ENCODE results near the gene MPV17.

The MPV17 gene

DNA sequence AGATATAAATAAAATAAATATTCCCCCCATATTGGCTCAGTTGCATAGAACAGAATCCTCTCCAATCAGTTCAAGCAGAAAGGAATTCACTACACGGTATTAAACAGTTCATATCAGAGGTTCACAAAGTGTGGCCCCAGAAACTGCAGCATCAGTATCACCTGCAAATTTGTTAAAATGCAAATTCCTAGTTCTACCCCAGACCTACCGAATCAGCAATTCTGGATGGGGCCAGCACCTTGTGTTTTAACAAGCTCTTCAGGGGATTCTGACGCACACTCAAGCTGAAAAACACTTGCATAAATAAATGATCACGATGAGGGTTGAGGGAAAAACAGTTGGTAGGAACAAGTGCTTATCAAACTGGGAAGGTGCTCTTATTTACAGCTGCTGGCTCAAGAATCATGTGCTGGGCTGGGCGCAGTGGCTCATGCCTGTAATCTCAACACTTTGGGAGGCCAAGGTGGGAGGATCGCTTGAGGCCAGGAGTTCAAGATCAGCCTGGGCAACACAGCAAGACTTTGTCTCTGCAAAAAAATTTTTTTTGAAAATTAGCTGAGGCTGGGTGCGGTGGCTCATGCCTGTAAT lies 27.3 kb upstream of the MPV17 start:
- peaks cover 3% of the 10 kb centered on the region; the same call in 1 of the 2 replicates for H3K36me3 ChIP-seq (ENCODE audit: insufficient read depth, low read length)
- TF ChIP-seq CTCF (IDR thresholded peaks at IDR 0.05; ENCODE audit: low read length) (no peak), EZH2 (IDR thresholded peaks at IDR 0.05; ENCODE audit: borderline replicate concordance, low read length) (no peak)
- no peak overlapping the region for H2AFZ ChIP-seq (ENCODE audit: low read length)
- no peak overlapping the region for H3K4me2 ChIP-seq (ENCODE audit: low read length)
- H3K9ac ChIP-seq (ENCODE audit: low read length): no peak overlapping the region; the same call in 1 of the 2 replicates
- no peaks in the 10 kb centered on the region for H3K27me3 ChIP-seq (ENCODE audit: insufficient read depth, low read length)
- no peaks in the 10 kb centered on the region for H4K20me1 ChIP-seq (ENCODE audit: insufficient read depth, low read length)
- H3K27ac ChIP-seq (ENCODE audit: low read depth, low read length, poor library complexity, severe bottlenecking): no peak overlapping the region
- H3K4me3 ChIP-seq (ENCODE audit: low read depth, low read length, poor library complexity, severe bottlenecking): no peak overlapping the region
- peaks cover 33% of the 10 kb centered on the region for H3K4me1 ChIP-seq (ENCODE audit: insufficient read depth, low read length, severe bottlenecking)
- no peaks in the 10 kb centered on the region for H3K9me3 ChIP-seq (ENCODE audit: low read length)
- H3K79me2 ChIP-seq (ENCODE audit: insufficient read depth, low read length): peaks cover 74% of the 10 kb centered on the region
- no peaks in the 10 kb centered on the region for H3K9me2 ChIP-seq (ENCODE audit: low read depth, low read length)
- H3F3A ChIP-seq (ENCODE audit: insufficient read depth, low read length): no peaks in the 10 kb centered on the region

DNA sequence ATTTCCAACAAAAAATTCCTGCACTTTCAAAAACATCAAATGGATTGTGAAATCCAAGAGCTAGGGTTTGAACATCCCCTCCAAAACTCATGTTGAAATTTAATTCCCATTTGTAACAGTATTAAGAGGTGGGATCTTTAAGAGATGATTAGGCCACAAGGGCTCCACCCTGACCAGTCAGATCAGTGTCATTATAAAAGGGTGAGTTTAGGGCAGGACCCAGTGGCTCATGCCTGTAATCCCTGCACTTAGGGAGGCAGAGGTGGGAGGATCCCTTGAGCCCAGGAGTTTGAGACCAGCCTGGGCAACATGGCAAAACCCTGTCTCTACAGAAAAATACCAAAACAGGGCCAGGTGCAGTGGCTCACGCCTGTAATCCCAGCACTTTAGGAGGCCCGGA lies 24.7 kb upstream of the MPV17 start:
- Histone ChIP-seq H3K4me1 (ENCODE audit: insufficient read depth, low read length, severe bottlenecking) (peaks cover 14% of the 10 kb centered on the region), H3K36me3 (ENCODE audit: insufficient read depth, low read length) (peaks cover 13% of the 10 kb centered on the region; the same call in 1 of the 2 replicates), H2AFZ (ENCODE audit: low read length) (no peak overlapping the region), H3K9ac (ENCODE audit: low read length) (no peak overlapping the region), H3K9me2 (ENCODE audit: low read depth, low read length) (no peaks in the 10 kb centered on the region), H3K27ac (ENCODE audit: low read depth, low read length, poor library complexity, severe bottlenecking) (no peak overlapping the region), H3K4me3 (ENCODE audit: low read depth, low read length, poor library complexity, severe bottlenecking) (no peak overlapping the region), H3K79me2 (ENCODE audit: insufficient read depth, low read length) (peaks cover 59% of the 10 kb centered on the region), H3K4me2 (ENCODE audit: low read length) (no peak overlapping the region), H3K9me3 (ENCODE audit: low read length) (no peaks in the 10 kb centered on the region), H3F3A (ENCODE audit: insufficient read depth, low read length) (no peaks in the 10 kb centered on the region), H4K20me1 (ENCODE audit: insufficient read depth, low read length) (no peaks in the 10 kb centered on the region), H3K27me3 (ENCODE audit: insufficient read depth, low read length) (no peaks in the 10 kb centered on the region)
- TF ChIP-seq CTCF (IDR thresholded peaks at IDR 0.05; ENCODE audit: low read length): no peak
- no peak for TF ChIP-seq EZH2 (IDR thresholded peaks at IDR 0.05; ENCODE audit: borderline replicate concordance, low read length)

DNA sequence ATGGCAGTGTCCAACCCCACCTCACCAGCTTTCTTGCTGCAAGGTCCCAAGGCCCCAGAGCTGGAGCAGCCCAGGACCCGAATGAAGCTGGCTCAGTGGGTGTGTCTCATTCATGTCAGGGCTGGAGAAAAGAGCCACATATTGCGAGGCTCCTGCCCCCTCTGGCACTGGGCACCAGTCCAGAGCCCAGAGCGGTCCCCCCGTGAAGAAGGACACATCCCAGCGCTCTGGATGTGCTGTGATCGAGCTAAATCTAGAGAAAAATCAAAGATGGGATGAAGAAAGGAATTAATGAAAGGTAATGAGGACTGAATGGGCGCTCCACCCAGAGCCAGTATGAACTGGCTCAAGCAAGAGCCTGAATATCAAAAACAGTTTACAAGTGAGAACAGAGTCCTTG lies 13.3 kb upstream of the MPV17 start:
- Histone ChIP-seq H3K4me2 (ENCODE audit: low read length) (no peak overlapping the region), H3K9me2 (ENCODE audit: low read depth, low read length) (no peaks in the 10 kb centered on the region), H3K27ac (ENCODE audit: low read depth, low read length, poor library complexity, severe bottlenecking) (no peak overlapping the region), H2AFZ (ENCODE audit: low read length) (no peak overlapping the region), H3K4me1 (ENCODE audit: insufficient read depth, low read length, severe bottlenecking) (no peaks in the 10 kb centered on the region), H3K27me3 (ENCODE audit: insufficient read depth, low read length) (no peaks in the 10 kb centered on the region), H3K4me3 (ENCODE audit: low read depth, low read length, poor library complexity, severe bottlenecking) (no peak overlapping the region), H3K9me3 (ENCODE audit: low read length) (no peaks in the 10 kb centered on the region), H3K9ac (ENCODE audit: low read length) (no peak overlapping the region), H4K20me1 (ENCODE audit: insufficient read depth, low read length) (no peaks in the 10 kb centered on the region), H3F3A (ENCODE audit: insufficient read depth, low read length) (no peaks in the 10 kb centered on the region), H3K36me3 (ENCODE audit: insufficient read depth, low read length) (peaks cover 79% of the 10 kb centered on the region), H3K79me2 (ENCODE audit: insufficient read depth, low read length) (no peaks in the 10 kb centered on the region)
- no peak for TF ChIP-seq CTCF (IDR thresholded peaks at IDR 0.05; ENCODE audit: low read length)
- no peak for TF ChIP-seq EZH2 (IDR thresholded peaks at IDR 0.05; ENCODE audit: borderline replicate concordance, low read length)
